22Rv1 (cell line): ENCODE data around the gene TM9SF4.

Experiments
- ZFX ChIP-seq: fragments of 450-650 bp; IDR thresholded peaks from 2 replicates; pipeline ENCODE4 v1.6.1; 2017; ENCODE audit warnings: antibody characterized with exemption, borderline replicate concordance
- TF ChIP-seq, protein P1 (sequence below): fragments of 450-650 bp; IDR thresholded peaks from 2 replicates; pipeline ENCODE4 v1.5.1; 2017; ENCODE audit warnings: mild to moderate bottlenecking

DNA sequence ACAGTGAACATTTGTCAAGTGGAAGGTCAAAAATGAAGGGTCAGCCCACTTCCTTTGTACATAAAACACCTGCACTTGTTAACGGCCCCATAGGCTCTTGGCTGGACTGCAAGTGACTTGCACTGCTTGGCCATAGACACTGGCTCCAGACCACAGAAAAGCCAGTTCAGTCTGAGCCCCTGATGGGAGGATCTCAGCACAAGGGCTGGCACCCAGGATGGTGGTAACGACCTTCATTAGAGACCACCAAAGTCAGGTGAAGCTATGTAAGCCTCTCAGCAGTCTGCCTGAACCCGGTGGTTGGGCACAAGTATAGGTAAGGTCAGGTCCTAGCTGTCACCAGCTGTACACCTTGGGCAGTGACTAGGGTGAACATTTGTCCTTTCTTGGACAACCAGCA lies 81.9 kb downstream of the TM9SF4 start:
- TF ChIP-seq, protein P1, sequence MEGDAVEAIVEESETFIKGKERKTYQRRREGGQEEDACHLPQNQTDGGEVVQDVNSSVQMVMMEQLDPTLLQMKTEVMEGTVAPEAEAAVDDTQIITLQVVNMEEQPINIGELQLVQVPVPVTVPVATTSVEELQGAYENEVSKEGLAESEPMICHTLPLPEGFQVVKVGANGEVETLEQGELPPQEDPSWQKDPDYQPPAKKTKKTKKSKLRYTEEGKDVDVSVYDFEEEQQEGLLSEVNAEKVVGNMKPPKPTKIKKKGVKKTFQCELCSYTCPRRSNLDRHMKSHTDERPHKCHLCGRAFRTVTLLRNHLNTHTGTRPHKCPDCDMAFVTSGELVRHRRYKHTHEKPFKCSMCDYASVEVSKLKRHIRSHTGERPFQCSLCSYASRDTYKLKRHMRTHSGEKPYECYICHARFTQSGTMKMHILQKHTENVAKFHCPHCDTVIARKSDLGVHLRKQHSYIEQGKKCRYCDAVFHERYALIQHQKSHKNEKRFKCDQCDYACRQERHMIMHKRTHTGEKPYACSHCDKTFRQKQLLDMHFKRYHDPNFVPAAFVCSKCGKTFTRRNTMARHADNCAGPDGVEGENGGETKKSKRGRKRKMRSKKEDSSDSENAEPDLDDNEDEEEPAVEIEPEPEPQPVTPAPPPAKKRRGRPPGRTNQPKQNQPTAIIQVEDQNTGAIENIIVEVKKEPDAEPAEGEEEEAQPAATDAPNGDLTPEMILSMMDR, result no peak
- no peak for TF ChIP-seq ZFX
